ENCODE data around the gene CDC123.
"Not testable (repeated sequence)": the region's sequence is repeated elsewhere in the genome, so short reads cannot be mapped to it uniquely, and the experiment has no call there.

Gene CDC123

DNA sequence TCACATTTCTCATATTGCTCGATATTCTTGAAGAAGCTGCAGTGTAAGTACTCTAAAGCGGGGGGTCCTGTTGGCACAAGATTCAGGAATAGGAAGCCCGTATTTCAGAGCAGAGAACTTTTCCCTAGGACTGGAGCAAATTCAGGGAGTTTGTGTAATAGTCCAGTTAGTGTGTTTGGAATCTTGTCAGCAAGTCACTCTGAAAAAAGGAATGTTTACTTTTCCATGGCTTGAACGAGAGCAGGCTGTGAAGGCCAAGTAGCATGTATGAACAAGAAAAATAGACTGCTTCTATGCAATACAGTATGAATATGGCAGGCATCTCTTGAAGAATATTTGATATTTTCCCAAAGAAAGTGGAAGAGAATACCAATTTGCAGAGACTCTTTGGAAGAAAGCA, 39.8 kb downstream of the CDC123 start:
- Histone ChIP-seq H3K27me3 (ENCODE audit: control insufficient read depth, insufficient read depth, low read length) (no peaks in the 10 kb centered on the region), H3K36me3 (ENCODE audit: control insufficient read depth, insufficient read depth, low read length) (peaks cover 86% of the 10 kb centered on the region), H3K9me3 (ENCODE audit: control insufficient read depth, insufficient read depth, low read length) (no peaks in the 10 kb centered on the region), H3K9ac (ENCODE audit: low read depth, low read length) (no peak overlapping the region), H3K27ac (ENCODE audit: low read depth, low read length) (no peak overlapping the region), H3K4me3 (ENCODE audit: low read depth, low read length) (no peak overlapping the region), H3K4me1 (ENCODE audit: control insufficient read depth, insufficient read depth, low read length) (no peaks in the 10 kb centered on the region)

DNA sequence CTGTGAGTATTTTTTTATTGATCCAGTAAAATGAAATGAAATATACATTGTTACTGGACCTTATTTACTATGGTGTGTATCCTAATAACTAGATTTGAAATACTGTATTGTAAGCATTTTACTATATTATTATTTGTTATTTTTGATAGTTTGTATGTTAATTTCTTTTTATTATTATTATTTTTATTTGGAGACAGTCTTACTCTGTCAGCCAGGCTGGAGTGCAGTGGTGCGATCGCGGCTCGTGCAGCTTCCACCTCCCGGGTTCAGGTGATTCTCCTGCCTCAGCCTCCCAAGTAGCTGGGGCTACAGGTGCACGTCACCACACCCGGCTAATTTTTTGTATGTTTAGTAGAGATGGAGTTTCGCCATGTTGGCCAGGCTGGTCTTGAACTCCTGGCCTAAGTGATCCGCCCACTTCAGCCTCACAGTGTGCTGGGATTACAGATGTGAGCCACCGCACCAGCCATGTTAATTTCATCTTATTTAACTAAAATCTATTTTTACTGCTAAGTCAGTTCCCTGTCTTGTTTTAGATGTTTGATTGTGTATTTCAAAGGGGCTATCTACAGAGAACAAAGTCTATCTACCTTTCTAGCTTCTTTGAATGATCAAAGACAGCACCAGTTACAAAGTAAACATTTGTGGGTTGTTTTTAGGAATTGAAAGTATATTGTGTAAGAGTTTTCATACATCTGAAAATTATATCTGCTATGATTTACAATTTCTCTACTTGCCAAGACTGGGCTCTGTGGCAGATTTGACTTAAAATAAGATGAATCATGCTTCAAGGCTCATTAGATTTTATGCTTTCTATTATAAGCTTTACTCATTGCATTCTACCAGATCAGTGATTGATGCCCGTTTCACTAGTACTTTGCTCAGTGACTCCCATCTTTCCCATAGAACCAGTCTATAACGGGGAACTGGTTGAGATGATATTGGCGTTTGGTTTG, 41.6 kb downstream of the CDC123 start:
- Histone ChIP-seq H3K27me3 (ENCODE audit: control insufficient read depth, insufficient read depth, low read length) (no peaks in the 10 kb centered on the region), H3K36me3 (ENCODE audit: control insufficient read depth, insufficient read depth, low read length) (peaks cover 86% of the 10 kb centered on the region), H3K4me1 (ENCODE audit: control insufficient read depth, insufficient read depth, low read length) (no peaks in the 10 kb centered on the region), H3K9ac (ENCODE audit: low read depth, low read length) (no peak overlapping the region), H3K4me3 (ENCODE audit: low read depth, low read length) (no peak overlapping the region), H3K9me3 (ENCODE audit: control insufficient read depth, insufficient read depth, low read length) (no peaks in the 10 kb centered on the region), H3K27ac (ENCODE audit: low read depth, low read length) (no peak overlapping the region)

DNA sequence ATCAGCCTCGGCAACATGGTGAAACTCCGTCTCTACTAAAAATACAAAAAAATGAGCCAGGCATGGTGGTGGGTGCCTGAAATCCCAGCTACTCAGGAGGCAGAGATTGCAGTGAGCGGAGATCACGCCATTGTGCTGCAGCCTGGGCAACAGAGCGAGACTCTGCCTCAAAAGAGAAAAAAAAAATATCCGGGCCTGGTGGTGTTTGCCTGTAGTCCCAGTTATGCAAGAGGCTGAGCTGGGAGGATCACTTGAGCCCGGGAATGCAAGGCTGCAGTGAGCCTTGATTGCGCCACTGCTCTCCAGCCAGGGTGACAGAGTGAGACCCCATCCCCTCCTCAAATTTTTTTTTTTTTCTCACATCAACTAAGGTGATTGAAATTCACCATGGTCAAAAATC, 42.8 kb downstream of the CDC123 start:
- Histone ChIP-seq H3K4me1 (ENCODE audit: control insufficient read depth, insufficient read depth, low read length) (no peaks in the 10 kb centered on the region), H3K27ac (ENCODE audit: low read depth, low read length) (no peak overlapping the region), H3K27me3 (ENCODE audit: control insufficient read depth, insufficient read depth, low read length) (no peaks in the 10 kb centered on the region), H3K9me3 (ENCODE audit: control insufficient read depth, insufficient read depth, low read length) (no peaks in the 10 kb centered on the region), H3K36me3 (ENCODE audit: control insufficient read depth, insufficient read depth, low read length) (peaks cover 87% of the 10 kb centered on the region), H3K4me3 (ENCODE audit: low read depth, low read length) (no peak overlapping the region), H3K9ac (ENCODE audit: low read depth, low read length) (no peak overlapping the region)

DNA sequence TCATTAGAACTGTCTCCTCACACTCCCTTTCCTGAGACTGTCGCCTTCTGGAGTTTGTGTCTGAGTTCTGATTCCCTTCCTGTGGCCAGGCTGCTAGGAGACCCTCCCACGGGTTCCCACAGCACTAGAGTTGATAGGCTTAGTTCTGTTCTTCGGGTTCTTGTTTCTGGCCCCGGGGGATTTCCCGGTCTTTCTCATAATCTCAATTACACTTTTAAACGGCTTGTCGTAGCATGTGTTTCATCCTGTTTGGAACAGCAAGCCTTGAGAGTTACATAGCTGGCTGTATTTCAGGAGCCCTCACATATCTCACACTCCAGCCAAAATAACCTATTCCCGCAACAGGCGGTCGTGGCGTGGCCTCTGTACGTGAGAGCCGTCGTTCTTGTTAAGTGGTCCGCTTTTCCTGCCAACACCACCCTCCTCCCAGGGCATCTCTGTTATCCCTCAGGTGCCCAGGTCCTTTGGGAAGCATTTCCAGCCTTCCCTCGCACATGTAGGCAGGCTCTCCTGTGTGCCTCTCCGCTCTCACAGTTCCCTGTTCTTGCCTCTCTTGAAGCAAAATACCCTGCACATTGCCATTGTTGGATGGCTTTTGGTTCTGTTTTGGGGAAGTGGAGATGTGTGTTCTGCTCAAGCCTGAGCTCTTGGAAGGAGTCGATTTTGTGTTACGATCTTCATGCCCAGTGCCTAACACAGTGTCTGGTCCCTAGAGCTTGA, 46.0 kb downstream of the CDC123 start:
- Histone ChIP-seq H3K9me3 (ENCODE audit: control insufficient read depth, insufficient read depth, low read length) (no peaks in the 10 kb centered on the region), H3K36me3 (ENCODE audit: control insufficient read depth, insufficient read depth, low read length) (peaks cover 89% of the 10 kb centered on the region), H3K27ac (ENCODE audit: low read depth, low read length) (no peak overlapping the region), H3K4me3 (ENCODE audit: low read depth, low read length) (no peak overlapping the region), H3K4me1 (ENCODE audit: control insufficient read depth, insufficient read depth, low read length) (no peaks in the 10 kb centered on the region), H3K9ac (ENCODE audit: low read depth, low read length) (no peak overlapping the region), H3K27me3 (ENCODE audit: control insufficient read depth, insufficient read depth, low read length) (no peaks in the 10 kb centered on the region)

DNA sequence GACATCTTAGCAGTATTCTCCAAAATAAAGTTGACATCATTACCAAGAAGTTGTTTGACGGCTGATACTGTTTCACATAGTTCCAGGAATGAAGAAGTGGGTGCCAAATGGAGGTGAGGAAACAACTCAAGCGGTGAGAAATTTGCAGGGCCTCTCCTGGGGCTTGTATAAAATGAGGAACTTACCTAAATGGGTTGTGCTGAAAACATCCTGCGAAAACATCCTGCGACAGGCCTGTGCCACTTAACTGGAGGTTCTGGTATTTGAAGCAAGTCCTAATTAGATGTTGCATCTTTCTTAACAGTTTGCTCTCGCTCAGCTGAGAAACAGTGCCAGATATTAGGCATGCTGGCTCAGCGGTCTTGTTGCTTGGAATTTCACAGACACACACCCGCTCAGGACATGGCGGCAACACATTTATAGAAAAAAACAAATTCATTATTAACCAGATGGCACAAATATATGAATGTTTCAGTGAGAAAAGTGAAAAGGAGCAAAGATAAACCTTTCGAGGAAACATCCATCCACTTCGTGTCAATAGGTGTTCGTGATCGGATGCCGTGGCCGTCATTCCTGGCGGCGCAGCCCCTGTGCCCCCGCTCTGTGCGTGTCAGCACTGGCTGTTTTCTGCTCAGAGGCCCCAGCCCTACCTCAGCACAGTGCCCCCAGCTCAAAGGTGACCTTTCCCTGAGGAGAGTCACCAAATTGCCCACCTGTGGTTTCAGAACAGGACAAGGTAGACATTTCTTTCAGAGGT, 48.1 kb downstream of the CDC123 start:
- Histone ChIP-seq H3K9ac (ENCODE audit: low read depth, low read length) (no peak overlapping the region), H3K27ac (ENCODE audit: low read depth, low read length) (no peak overlapping the region), H3K27me3 (ENCODE audit: control insufficient read depth, insufficient read depth, low read length) (no peaks in the 10 kb centered on the region), H3K4me3 (ENCODE audit: low read depth, low read length) (no peak overlapping the region), H3K36me3 (ENCODE audit: control insufficient read depth, insufficient read depth, low read length) (peaks cover 77% of the 10 kb centered on the region), H3K4me1 (ENCODE audit: control insufficient read depth, insufficient read depth, low read length) (no peaks in the 10 kb centered on the region), H3K9me3 (ENCODE audit: control insufficient read depth, insufficient read depth, low read length) (no peaks in the 10 kb centered on the region)

DNA sequence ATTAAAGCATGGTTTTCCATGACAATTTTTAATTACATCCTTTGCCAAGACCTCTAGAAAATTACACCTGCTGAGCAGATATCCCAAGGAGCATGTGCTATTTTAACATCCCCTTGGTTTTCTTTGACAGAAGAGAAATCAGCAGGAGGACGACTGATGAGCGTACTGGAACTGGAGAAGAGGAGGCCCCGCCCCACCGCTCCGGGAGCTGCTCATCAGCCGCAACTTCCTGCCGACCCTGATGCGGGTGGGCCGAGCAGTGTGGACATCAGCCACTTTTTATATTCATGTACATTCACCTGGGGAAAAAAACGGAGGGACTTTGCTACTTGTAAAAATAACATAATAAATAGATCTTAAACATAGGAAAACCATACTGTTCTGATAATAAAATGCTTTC, 54.2 kb downstream of the CDC123 start:
- H3K27ac ChIP-seq (ENCODE audit: low read depth, low read length) = no peak overlapping the region
- H3K9me3 ChIP-seq (ENCODE audit: control insufficient read depth, insufficient read depth, low read length) = no peaks in the 10 kb centered on the region
- H3K9ac ChIP-seq (ENCODE audit: low read depth, low read length) = no peak overlapping the region
- H3K36me3 ChIP-seq (ENCODE audit: control insufficient read depth, insufficient read depth, low read length) = peaks cover 44% of the 10 kb centered on the region
- no peaks in the 10 kb centered on the region for H3K27me3 ChIP-seq (ENCODE audit: control insufficient read depth, insufficient read depth, low read length)
- H3K4me1 ChIP-seq (ENCODE audit: control insufficient read depth, insufficient read depth, low read length) = no peaks in the 10 kb centered on the region
- H3K4me3 ChIP-seq (ENCODE audit: low read depth, low read length) = no peak overlapping the region

DNA sequence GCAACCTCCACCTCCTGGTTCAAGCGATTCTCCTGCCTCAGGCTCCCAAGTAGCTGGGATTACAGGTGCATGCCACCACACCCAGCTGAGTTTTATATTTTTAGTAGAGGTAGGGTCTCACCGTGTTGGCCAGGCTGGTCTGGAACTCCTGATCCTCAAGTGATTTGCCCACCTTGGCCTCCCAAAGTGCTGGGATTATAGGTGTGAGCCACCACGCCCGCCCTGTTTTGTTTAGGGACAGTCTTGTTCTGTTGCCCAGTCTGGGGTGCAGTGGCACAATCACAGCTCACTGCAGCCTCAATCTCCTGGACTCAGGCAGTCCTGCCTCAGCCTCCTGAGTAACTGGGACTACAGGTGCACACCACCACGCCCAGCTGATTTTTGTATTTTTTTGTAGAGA, 54.7 kb downstream of the CDC123 start:
- H3K9ac ChIP-seq (ENCODE audit: low read depth, low read length); H3K4me3 ChIP-seq (ENCODE audit: low read depth, low read length); H3K27ac ChIP-seq (ENCODE audit: low read depth, low read length); H3K4me1 ChIP-seq (ENCODE audit: control insufficient read depth, insufficient read depth, low read length); H3K9me3 ChIP-seq (ENCODE audit: control insufficient read depth, insufficient read depth, low read length); H3K27me3 ChIP-seq (ENCODE audit: control insufficient read depth, insufficient read depth, low read length): not testable (repeated sequence)
- H3K36me3 ChIP-seq (ENCODE audit: control insufficient read depth, insufficient read depth, low read length) = peaks cover 40% of the 10 kb centered on the region

DNA sequence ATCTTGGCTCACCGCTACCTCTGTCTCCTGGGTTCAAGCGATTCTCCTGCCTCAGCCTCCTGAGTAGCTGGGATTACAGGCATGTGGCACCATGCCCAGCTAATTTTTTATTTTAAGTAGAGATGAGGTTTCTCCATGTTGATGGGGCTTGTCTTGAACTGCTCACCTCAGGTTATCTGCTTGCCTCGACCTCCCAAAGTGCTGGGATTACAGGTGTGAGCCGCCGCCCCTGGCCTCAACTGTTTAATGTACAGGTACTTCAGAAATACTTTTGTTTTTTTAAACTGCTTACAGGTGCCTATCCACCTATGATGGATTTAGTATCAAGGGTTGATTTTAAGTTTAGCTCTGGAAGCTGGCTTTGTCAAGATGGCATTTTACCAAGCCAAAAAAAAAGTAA, 55.6 kb downstream of the CDC123 start:
- peaks cover 31% of the 10 kb centered on the region for H3K36me3 ChIP-seq (ENCODE audit: control insufficient read depth, insufficient read depth, low read length)

DNA sequence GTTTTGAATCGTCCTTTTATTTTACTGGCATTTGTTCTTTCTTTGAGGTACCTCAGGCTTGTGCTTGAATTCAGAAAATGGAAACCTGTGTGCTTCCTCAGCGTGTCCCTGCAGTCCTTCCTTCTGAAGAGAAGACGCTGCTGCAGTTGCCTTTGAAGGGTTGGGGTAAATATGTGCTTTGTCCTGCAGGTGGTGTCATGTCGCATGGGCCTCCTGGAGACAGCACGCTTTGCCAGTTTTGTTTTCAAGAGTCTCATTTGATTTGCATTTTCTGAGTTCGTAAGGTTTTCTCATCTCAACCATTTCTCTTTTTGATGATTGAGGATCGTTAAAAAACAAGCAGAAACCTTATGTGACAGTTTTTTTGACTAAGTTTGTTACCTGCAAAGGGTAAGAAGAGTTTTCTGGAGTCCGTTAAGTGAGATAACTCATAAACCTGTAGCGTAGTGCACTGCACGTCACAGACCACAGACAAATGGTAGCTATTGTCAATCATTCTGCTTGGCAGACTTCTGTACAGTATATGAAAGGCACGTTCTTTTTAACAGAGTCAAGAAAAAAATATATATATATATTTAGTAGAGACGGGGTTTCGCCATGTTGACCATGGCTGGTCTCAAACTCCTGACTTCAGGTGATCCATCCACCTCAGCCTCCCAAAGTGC, 57.0 kb downstream of the CDC123 start:
- Histone ChIP-seq H3K27ac (ENCODE audit: low read depth, low read length) (no peak overlapping the region), H3K4me3 (ENCODE audit: low read depth, low read length) (no peak overlapping the region), H3K9me3 (ENCODE audit: control insufficient read depth, insufficient read depth, low read length) (no peaks in the 10 kb centered on the region), H3K9ac (ENCODE audit: low read depth, low read length) (no peak overlapping the region), H3K4me1 (ENCODE audit: control insufficient read depth, insufficient read depth, low read length) (no peaks in the 10 kb centered on the region), H3K27me3 (ENCODE audit: control insufficient read depth, insufficient read depth, low read length) (no peaks in the 10 kb centered on the region), H3K36me3 (ENCODE audit: control insufficient read depth, insufficient read depth, low read length) (peaks cover 19% of the 10 kb centered on the region)

More for the DNA sequence above, 55.6 kb downstream of the CDC123 start:
- Histone ChIP-seq H3K27me3 (ENCODE audit: control insufficient read depth, insufficient read depth, low read length) (no peaks in the 10 kb centered on the region), H3K4me1 (ENCODE audit: control insufficient read depth, insufficient read depth, low read length) (no peaks in the 10 kb centered on the region), H3K9me3 (ENCODE audit: control insufficient read depth, insufficient read depth, low read length) (no peaks in the 10 kb centered on the region), H3K9ac (ENCODE audit: low read depth, low read length) (no peak overlapping the region), H3K4me3 (ENCODE audit: low read depth, low read length) (no peak overlapping the region), H3K27ac (ENCODE audit: low read depth, low read length) (no peak overlapping the region)

DNA sequence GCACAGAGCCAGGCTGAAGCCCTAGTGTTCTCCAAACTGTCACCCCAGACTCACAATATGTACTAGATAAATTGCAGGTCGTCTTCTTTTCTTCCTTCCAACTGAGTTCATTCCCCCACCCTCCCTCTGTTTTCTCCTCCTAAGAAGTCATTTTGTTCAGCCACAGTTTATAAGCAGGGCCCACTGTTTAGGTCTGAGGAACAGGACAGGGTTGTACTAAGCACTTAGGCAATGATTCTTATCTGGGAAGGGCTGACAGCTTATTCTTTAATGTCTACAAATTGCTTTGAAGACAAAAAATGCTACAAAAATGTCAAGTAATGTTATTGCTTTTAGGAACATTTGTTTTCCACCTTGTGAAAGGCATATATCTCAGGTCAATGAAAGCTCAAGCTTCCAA, 59.1 kb downstream of the CDC123 start:
- Histone ChIP-seq H3K4me1 (ENCODE audit: control insufficient read depth, insufficient read depth, low read length) (no peaks in the 10 kb centered on the region), H3K27ac (ENCODE audit: low read depth, low read length) (no peak overlapping the region), H3K9ac (ENCODE audit: low read depth, low read length) (no peak overlapping the region), H3K27me3 (ENCODE audit: control insufficient read depth, insufficient read depth, low read length) (no peaks in the 10 kb centered on the region), H3K9me3 (ENCODE audit: control insufficient read depth, insufficient read depth, low read length) (no peaks in the 10 kb centered on the region), H3K36me3 (ENCODE audit: control insufficient read depth, insufficient read depth, low read length) (peaks cover 12% of the 10 kb centered on the region), H3K4me3 (ENCODE audit: low read depth, low read length) (no peak overlapping the region)

Data from HUES48 (cell line).